ENCODE data around the gene TMEM69. TPM values are rescaled to one million over a fixed set of nuclear protein-coding genes. Genes with fewer than 3 reads are reported as not detected.

The TMEM69 gene
- total and polyA plus RNA-seq, 2 of the 8 experiments (the other 6 are each of a cell fraction or from before 2014, with no cell fraction given): 39.0 to 123 TPM

- TF ChIP-seq ATF2 (IDR thresholded peaks at IDR 0.05; ENCODE audit: low read length): no peak
- TF ChIP-seq TAF7 (optimal IDR thresholded peaks at IDR 0.05; ENCODE audit: borderline replicate concordance, low read depth, low read length): no peak
- TF ChIP-seq MAFK (IDR thresholded peaks at IDR 0.05; ENCODE audit: low read depth, low read length): no peak
- no peak for TF ChIP-seq SP1 (IDR thresholded peaks at IDR 0.05; ENCODE audit: low read depth, low read length)
- no peak for TF ChIP-seq JUN (IDR thresholded peaks at IDR 0.05; ENCODE audit: low read depth, low read length)
- TF ChIP-seq KDM4A (IDR thresholded peaks at IDR 0.05; ENCODE audit: low read depth, low read length, severe bottlenecking): no peak
- no peak for TF ChIP-seq ATF3 (IDR thresholded peaks at IDR 0.05; ENCODE audit: insufficient read depth, low read depth, low read length)
Measured at GRCh38 chr1:45678489-45678888, 9.5 kb upstream of the TMEM69 start (continued).
